Spinal cord (tissue), 10 donors: ENCODE data around the gene GABRB3. TPM values are rescaled to one million over a fixed set of nuclear protein-coding genes. Genes with fewer than 3 reads are reported as not detected.
A peak's percentile ranks its signal among the peaks of the same experiment; 100 is the strongest.

Experiments used
- DNase-seq, 6 donors: peaks; one replicate each; pipeline versions ENCODE4 v3.0.0 to v3.0.0-alpha.2; 2013 to 2015; ENCODE audit warnings: low spot score in 6 of 6, low read depth in 4 of 6
- H3K27ac ChIP-seq: one replicate; pipeline ENCODE4 v1.5.1; 2013; ENCODE audit warnings: low read depth, low read length, control low read depth
- H3K27me3 ChIP-seq: one replicate; pipeline ENCODE4 v1.6.1; 2013; ENCODE audit warnings: low read length; ENCODE audit not compliant: control insufficient read depth, insufficient read depth
- H3K36me3 ChIP-seq: one replicate; pipeline ENCODE4 v1.6.1; 2013; ENCODE audit warnings: low read length; ENCODE audit not compliant: control insufficient read depth, insufficient read depth
- H3K4me1 ChIP-seq: one replicate; pipeline ENCODE4 v1.6.1; 2013; ENCODE audit warnings: low read length; ENCODE audit not compliant: control insufficient read depth, insufficient read depth
- H3K4me3 ChIP-seq: one replicate; pipeline ENCODE4 v1.5.1; 2013; ENCODE audit warnings: low read depth, low read length, control low read depth
- H3K9me3 ChIP-seq: one replicate; pipeline ENCODE4 v1.6.1; 2013; ENCODE audit warnings: low read length; ENCODE audit not compliant: control insufficient read depth, insufficient read depth
- WGBS: methylation state at CpG from one replicate; pipeline ENCODE4 v1.1.5; 2013; ENCODE audit warnings: missing lambda C conversion rate; ENCODE audit not compliant: insufficient coverage; 5-methylcytosine and 5-hydroxymethylcytosine counted together
- polyA plus RNA-seq, 2 donors: library from polyadenylated mRNA; unstranded; fragments of 120-200 nt; gene quantifications; one replicate each; pipeline ENCODE4 v1.2.1, GENCODE V29; 2013; ENCODE audit not compliant: insufficient read length in 2 of 2
- total RNA-seq, 2 donors: library from RNA; depleted of rRNA in 1 of 2; stranded (reverse); fragments of 120-200 nt in 1 of 2; fragments of >200 nt in 1 of 2; gene quantifications; one replicate each; pipeline versions ENCODE4 v1.2.3 to v1.2.4, GENCODE V29; 2013 to 2014
- donor health status: healthy.

Gene GABRB3
- total and polyA plus RNA-seq, 4 donors, result 28.7 to 79.5 (median 70.3) TPM

DNA sequence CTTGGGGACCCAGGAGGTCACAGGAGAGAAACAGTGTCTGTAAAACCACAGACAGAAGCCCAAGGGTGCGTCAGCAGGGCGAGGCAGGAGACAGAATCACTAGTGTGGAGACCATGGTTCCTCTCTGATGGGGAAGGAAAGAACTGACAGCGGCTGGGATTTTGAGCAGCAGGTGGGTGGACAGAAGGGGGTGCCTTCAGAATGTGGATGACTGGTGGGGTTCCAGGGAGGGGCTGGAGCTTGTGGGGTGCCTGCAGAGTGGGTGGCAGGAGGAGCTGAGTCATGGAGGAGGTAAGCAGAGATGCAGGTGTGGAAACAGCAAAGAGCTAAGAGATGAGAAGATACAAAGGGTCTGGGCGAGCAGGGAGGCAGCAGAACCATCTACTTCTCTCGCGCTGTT lies 124.2 kb downstream of the GABRB3 start:
- Histone ChIP-seq H3K27ac (no peak overlapping the region), H3K9me3 (no peaks in the 10 kb centered on the region), H3K4me3 (no peak overlapping the region), H3K36me3 (no peaks in the 10 kb centered on the region), H3K4me1 (no peaks in the 10 kb centered on the region), H3K27me3 (no peaks in the 10 kb centered on the region)
- WGBS, result 92% methylated on average over 6 of the region's 6 CpGs
- DNase-seq, result no peak

DNA sequence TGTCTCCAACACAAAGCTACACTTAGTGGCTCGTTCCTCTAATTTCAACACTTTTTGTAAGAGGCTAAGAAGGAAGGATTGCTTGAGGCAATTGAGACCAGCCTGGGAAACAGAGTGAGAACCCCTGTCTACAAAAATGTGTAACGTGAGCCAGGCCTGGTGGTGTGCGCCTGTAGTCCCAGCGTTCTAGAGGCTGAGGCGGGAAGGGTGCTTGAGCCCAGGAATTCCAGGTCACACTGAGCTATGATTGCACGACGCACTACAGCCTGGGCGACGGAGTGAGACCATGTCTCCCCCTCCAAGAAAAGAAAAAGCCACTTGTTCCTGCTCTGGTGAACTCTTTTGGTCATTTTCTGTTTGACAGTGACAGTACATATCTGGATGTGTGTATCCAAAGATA lies 127.9 kb downstream of the GABRB3 start:
- H3K27ac ChIP-seq, result no peak overlapping the region
- no peaks in the 10 kb centered on the region for H3K36me3 ChIP-seq
- no peak overlapping the region for H3K4me3 ChIP-seq
- H3K27me3 ChIP-seq, result no peaks in the 10 kb centered on the region
- no peak for DNase-seq
- WGBS, result 92% methylated on average over 6 of the region's 9 CpGs
- no peaks in the 10 kb centered on the region for H3K9me3 ChIP-seq
- H3K4me1 ChIP-seq, result peaks cover 5% of the 10 kb centered on the region

DNA sequence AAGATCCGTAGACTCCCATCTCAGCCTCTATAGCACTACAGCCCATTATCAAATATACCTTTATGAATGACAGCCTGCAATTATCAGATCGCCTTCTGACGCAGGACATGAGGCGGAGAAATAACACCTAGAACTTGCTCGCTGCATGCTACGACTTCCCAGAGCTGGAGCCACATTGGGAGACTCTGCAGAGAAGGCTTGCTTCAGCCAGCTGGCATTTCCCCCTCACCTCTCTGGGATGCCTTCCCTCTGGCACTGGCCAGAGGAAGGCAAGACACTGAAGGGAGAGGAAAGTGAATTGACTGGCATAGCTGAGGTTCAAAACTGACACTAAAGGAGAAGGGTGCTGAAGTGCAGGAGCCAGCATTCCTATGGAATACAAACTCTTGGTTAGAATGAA lies 131.7 kb downstream of the GABRB3 start:
- WGBS, result 76% methylated on average over 6 of the region's 6 CpGs
- Histone ChIP-seq H3K9me3 (no peaks in the 10 kb centered on the region), H3K27me3 (no peaks in the 10 kb centered on the region), H3K27ac (no peak overlapping the region), H3K36me3 (no peaks in the 10 kb centered on the region), H3K4me1 (peaks cover 5% of the 10 kb centered on the region), H3K4me3 (no peak overlapping the region)
- no peak for DNase-seq

DNA sequence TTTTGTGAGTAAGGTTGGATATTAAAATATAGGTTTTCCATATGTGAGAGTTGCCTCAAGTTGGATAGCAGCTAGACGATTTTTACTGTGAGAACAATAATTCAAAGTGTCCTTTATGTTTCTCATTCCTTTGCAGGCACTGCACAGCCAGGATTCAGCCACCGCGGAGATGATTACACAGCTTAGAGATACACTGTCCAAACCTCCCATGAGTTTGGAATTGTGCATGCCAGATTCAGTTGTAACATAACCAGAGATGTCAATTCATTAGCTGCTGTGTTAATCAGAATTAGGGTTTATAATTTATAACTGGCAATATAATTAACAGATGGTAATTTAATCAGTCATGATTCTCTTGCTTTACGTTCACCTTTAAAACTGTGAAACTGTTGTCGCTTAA lies 132.3 kb downstream of the GABRB3 start:
- no peaks in the 10 kb centered on the region for H3K27me3 ChIP-seq
- peaks cover 5% of the 10 kb centered on the region for H3K4me1 ChIP-seq
- 20% methylated on average over 2 of the region's 5 CpGs for WGBS
- H3K36me3 ChIP-seq, result no peaks in the 10 kb centered on the region
- DNase-seq, result peak in 1 of 6 donors; percentile 32
- H3K9me3 ChIP-seq, result no peaks in the 10 kb centered on the region
- no peak overlapping the region for H3K27ac ChIP-seq
- H3K4me3 ChIP-seq, result no peak overlapping the region

DNA sequence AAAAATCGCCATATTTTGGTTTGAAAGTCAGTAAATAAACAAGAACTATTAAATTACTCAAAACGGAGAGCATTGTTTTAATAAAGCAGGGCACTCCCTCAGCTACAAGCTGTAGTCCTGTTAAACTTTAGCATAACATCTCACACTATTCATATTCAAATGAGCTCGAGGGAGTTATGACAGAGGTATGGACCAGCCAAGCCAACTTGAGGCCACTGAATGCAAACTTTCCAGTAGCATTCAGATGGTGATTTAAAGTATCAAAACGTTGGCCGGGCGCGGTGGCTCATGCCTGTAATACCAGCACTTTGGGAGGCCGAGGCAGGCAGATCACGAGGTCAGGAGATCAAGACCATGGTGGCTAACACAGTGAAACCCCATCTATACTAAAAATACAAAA lies 132.9 kb downstream of the GABRB3 start:
- Histone ChIP-seq H3K27me3 (no peaks in the 10 kb centered on the region), H3K4me3 (no peak overlapping the region), H3K9me3 (no peaks in the 10 kb centered on the region), H3K4me1 (peaks cover 5% of the 10 kb centered on the region), H3K27ac (no peak overlapping the region), H3K36me3 (no peaks in the 10 kb centered on the region)
- no peak for DNase-seq
- WGBS, result 65% methylated on average over 5 of the region's 9 CpGs

DNA sequence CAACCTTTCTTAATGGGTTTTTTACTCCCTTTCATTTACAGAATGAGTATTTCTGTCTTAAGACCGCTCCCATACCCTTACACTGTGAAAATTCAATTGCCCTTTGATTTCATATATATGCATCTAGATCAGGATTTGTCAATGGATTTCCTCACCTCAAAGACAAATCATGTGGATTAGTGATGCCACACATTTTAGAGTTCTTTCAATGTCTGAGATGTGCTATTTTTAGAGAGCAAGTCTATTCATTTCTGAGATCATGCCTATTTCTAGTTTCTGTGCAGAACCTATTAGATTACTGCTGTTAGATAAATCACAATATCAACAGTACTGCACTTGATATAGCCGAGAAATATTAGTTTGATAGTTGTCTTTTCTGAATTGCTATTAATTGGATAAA lies 137.3 kb downstream of the GABRB3 start:
- H3K27me3 ChIP-seq, result no peaks in the 10 kb centered on the region
- peak in 1 of 6 donors; percentile 18 for DNase-seq
- H3K27ac ChIP-seq, result no peak overlapping the region
- H3K4me3 ChIP-seq, result no peak overlapping the region
- H3K36me3 ChIP-seq, result no peaks in the 10 kb centered on the region
- no CpG with 5 or more reads among the region's 2 CpGs for WGBS
- H3K9me3 ChIP-seq, result no peaks in the 10 kb centered on the region
- no peaks in the 10 kb centered on the region for H3K4me1 ChIP-seq

DNA sequence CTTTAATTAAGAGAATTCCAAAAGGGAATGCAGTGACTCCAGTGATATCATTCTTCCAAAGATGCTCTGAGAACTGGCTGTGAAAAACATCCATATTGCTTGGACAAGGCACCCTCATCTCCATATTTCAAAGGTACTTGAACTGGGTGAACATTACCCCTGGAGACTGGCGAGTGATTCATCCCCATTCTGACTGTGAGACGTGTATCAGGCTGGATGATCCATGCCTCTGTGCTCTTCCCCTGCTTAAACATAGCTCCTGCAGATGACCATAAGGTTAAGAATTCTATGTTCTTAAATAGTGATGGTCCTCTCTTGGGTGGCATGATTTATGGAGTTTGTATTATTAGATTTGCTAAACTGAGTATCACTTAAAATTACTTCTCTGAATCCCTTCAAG lies 137.8 kb downstream of the GABRB3 start:
- Histone ChIP-seq H3K36me3 (no peaks in the 10 kb centered on the region), H3K27me3 (no peaks in the 10 kb centered on the region), H3K4me1 (no peaks in the 10 kb centered on the region), H3K27ac (no peak overlapping the region), H3K4me3 (no peak overlapping the region), H3K9me3 (no peaks in the 10 kb centered on the region)
- 100% methylated on average over 1 of the region's 2 CpGs for WGBS
- no peak for DNase-seq

DNA sequence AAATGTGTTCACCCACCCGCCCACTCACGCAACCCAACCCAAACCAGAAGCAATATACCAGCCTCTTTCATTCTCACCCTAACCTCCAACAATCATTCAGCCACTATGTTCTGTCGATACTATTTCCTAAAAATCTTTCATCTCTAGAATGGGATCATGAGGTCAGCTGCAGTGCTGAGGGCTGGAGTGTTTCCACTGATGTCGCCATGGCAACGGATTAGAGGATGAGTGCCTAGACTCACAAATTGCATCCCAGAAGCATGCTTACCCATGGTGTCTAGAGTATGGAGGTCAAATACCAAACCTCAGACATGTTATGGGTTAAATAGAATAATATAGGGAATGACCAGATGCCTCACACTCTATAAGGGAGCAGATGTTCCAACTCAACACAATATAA lies 138.5 kb downstream of the GABRB3 start:
- DNase-seq, result peak in 2 of 6 donors; percentile 31 to 49
- WGBS, result 89% methylated on average over 2 of the region's 5 CpGs
- H3K4me3 ChIP-seq, result no peak overlapping the region
- H3K4me1 ChIP-seq, result no peaks in the 10 kb centered on the region
- H3K27ac ChIP-seq, result no peak overlapping the region
- no peaks in the 10 kb centered on the region for H3K9me3 ChIP-seq
- no peaks in the 10 kb centered on the region for H3K27me3 ChIP-seq
- no peaks in the 10 kb centered on the region for H3K36me3 ChIP-seq

DNA sequence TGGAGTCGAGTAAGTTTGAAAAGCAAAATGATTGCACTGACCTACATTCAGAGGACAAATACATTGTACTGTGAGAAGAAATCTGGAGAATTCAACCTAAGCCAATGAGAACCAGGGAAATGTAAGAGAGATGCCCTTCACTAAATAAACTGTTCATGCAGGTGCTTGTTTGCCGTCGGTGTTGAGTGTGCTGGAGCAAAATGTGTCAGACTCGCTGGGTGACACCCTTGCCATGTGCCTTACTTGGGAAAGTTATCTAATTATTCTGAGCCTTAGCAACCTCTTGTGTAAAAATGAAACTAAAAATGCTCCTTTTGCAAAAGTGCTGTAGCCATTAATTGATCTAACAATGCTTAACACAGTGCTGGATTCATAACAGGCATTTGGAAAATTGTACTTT lies 140.4 kb downstream of the GABRB3 start:
- Histone ChIP-seq H3K36me3 (peaks cover 6% of the 10 kb centered on the region), H3K27ac (no peak overlapping the region), H3K4me3 (no peak overlapping the region), H3K27me3 (no peaks in the 10 kb centered on the region), H3K9me3 (no peaks in the 10 kb centered on the region), H3K4me1 (no peaks in the 10 kb centered on the region)
- WGBS, result 53% methylated on average over 3 of the region's 4 CpGs
- peak in 1 of 6 donors; percentile 8 for DNase-seq

DNA sequence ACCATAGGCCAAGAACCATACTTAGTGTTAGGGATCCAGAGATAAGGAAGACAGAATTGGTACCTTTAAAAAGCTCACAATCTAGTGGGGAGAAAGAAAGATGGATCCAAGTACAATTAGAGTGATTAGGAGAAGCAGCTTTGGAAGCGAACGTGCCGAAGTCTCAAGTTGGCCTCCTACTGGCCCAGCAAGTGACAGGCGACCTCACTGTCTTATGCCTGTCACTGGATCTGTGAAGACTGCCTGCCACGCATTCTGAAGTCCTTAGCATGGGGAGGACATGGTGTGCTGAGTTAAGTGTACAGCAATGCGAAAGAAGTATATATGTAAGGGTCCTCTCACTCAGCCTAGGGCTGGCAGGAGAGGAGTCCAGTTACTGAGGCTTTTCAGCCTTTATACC lies 141.0 kb downstream of the GABRB3 start:
- Histone ChIP-seq H3K27ac (no peak overlapping the region), H3K36me3 (peaks cover 6% of the 10 kb centered on the region), H3K4me3 (no peak overlapping the region), H3K4me1 (no peaks in the 10 kb centered on the region), H3K9me3 (peaks cover 1% of the 10 kb centered on the region), H3K27me3 (no peaks in the 10 kb centered on the region)
- DNase-seq, result no peak
- 75% methylated on average over 5 of the region's 6 CpGs for WGBS
